Upper lobe of left lung (tissue), 6 donors: ENCODE results near the gene PWWP2B. TPM values are rescaled to one million over a fixed set of nuclear protein-coding genes. Genes with fewer than 3 reads are reported as not detected.

Experiments used
- ATAC-seq, 2 donors: fragments of 200-7000 bp; cut with Tn5 transposase; one replicate each; pipeline ENCODE4 v1.9.1; 2022; ENCODE audit warnings: mild to moderate bottlenecking in 2 of 2, moderate library complexity in 2 of 2; ENCODE audit not compliant: low FRiP score in 2 of 2
- DNase-seq, 2 donors: peaks; one replicate each; pipeline ENCODE4 v3.0.0-alpha.2; 2019 to 2020
- H3K27ac ChIP-seq, 4 donors: fragments of 200-600 bp; sonication (generic); one replicate each; pipeline ENCODE4 v1.5.1; 2016 to 2019
- H3K27me3 ChIP-seq, 4 donors: fragments of 200-600 bp; sonication (generic); one replicate each; pipeline ENCODE4 v1.5.1; 2017 to 2019
- H3K36me3 ChIP-seq, 4 donors: fragments of 200-600 bp; sonication (generic); one replicate each; pipeline ENCODE4 v1.5.1; 2016 to 2019
- H3K4me1 ChIP-seq, 4 donors: fragments of 200-600 bp; sonication (generic); one replicate each; pipeline ENCODE4 v1.5.1; 2018 to 2019
- H3K4me3 ChIP-seq, 4 donors: fragments of 200-600 bp; sonication (generic); one replicate each; pipeline ENCODE4 v1.5.1; 2017 to 2019; ENCODE audit warnings: mild to moderate bottlenecking in 2 of 4, moderate library complexity in 1 of 4
- H3K9me3 ChIP-seq, 4 donors: fragments of 200-600 bp; sonication (generic); one replicate each; pipeline ENCODE4 v1.5.1; 2018 to 2019
- CTCF ChIP-seq, 6 experiments: fragments of 450-650 bp in 4 of 6; fragments of 200-600 bp in 2 of 6; sonication (generic) in 2 of 6; IDR thresholded peaks; one replicate each; pipeline ENCODE4 v1.5.1; 2016 to 2019; ENCODE audit warnings: antibody characterized with exemption in 6 of 6
- EP300 ChIP-seq, 4 donors: sonication (generic); formaldehyde crosslinking; IDR thresholded peaks; one replicate each; pipeline ENCODE4 v1.5.1; 2017; ENCODE audit warnings: antibody characterized with exemption in 4 of 4, control low read depth in 2 of 4
- POLR2A ChIP-seq, 4 donors: fragments of 450-650 bp; IDR thresholded peaks; one replicate each; pipeline ENCODE4 v1.5.1; 2016 to 2017; ENCODE audit warnings: antibody characterized with exemption in 4 of 4, mild to moderate bottlenecking in 2 of 4
- POLR2AphosphoS5 ChIP-seq, 2 donors: sonication (generic); formaldehyde crosslinking; IDR thresholded peaks; one replicate each; pipeline ENCODE4 v1.5.1; 2017; ENCODE audit warnings: antibody characterized with exemption in 2 of 2
- WGBS, 2 donors: methylation state at CpG; one replicate each; pipeline ENCODE4 v1.1.5; 2017 to 2018; 5-methylcytosine and 5-hydroxymethylcytosine counted together
- total RNA-seq, 6 donors: library from RNA; depleted of rRNA in 4 of 6; stranded (reverse); fragments of >200 nt in 4 of 6; gene quantifications; one replicate each; pipeline versions ENCODE4 v1.1.0 to v1.2.1, GENCODE V29; 2016 to 2021
- donor health status: DM: no; HTN: no; CAD: no; lungs with moderate emphysema.
- donor health status: DM: no; HTN: yes; CAD: no; lungs with severe emphysema.

The PWWP2B gene
- total RNA-seq, 6 donors from 2014 or later, result 20.2 to 54.4 (median 32.9) TPM

GRCh38 chr10:132366006-132366405 is 31.0 kb upstream of the PWWP2B start:
- WGBS, 2 donors, result 94 to 95% methylated on average over 8 of the region's 8 CpGs
- ATAC-seq (no peak), DNase-seq (peak in 1 of 2 donors; percentile 5)
- no peak overlapping the region for H3K27ac ChIP-seq
- no peaks in the 10 kb centered on the region for H3K9me3 ChIP-seq
- no peaks in the 10 kb centered on the region for H3K27me3 ChIP-seq
- no peaks in the 10 kb centered on the region for H3K4me1 ChIP-seq
- no peak overlapping the region for H3K4me3 ChIP-seq
- peaks cover 0 to 27% (median 9%) of the 10 kb centered on the region in 4 donors for H3K36me3 ChIP-seq
- TF ChIP-seq EP300 (IDR thresholded peaks at IDR 0.05) (no peak), POLR2AphosphoS5 (IDR thresholded peaks at IDR 0.05) (no peak), CTCF (IDR thresholded peaks at IDR 0.05) (no peak)

- no peaks in the 10 kb centered on the region for H3K27me3 ChIP-seq
- TF ChIP-seq CTCF (IDR thresholded peaks at IDR 0.05) (no peak), POLR2A (IDR thresholded peaks at IDR 0.05) (no peak), POLR2AphosphoS5 (IDR thresholded peaks at IDR 0.05) (no peak), EP300 (IDR thresholded peaks at IDR 0.05) (no peak)
- ATAC-seq, result no peak
- H3K9me3 ChIP-seq, result no peaks in the 10 kb centered on the region
- peak in 1 of 2 donors; percentile 5 for DNase-seq
- H3K27ac ChIP-seq, result no peak overlapping the region
- peaks cover 0 to 27% (median 9%) of the 10 kb centered on the region in 4 donors for H3K36me3 ChIP-seq
- 70 to 75% methylated on average over 4 to 9 of the region's 9 CpGs for WGBS, 2 donors
- H3K4me3 ChIP-seq, result no peak overlapping the region
- no peaks in the 10 kb centered on the region for H3K4me1 ChIP-seq
Observed at GRCh38 chr10:132366499-132366898, 30.5 kb upstream of the PWWP2B start.

- ATAC-seq (no peak), DNase-seq (no peak)
- Histone ChIP-seq H3K36me3 (peaks cover 0 to 24% (median 9%) of the 10 kb centered on the region in 4 donors), H3K27me3 (no peaks in the 10 kb centered on the region), H3K4me3 (no peak overlapping the region), H3K4me1 (no peaks in the 10 kb centered on the region), H3K27ac (no peak overlapping the region), H3K9me3 (no peaks in the 10 kb centered on the region)
- TF ChIP-seq POLR2A (IDR thresholded peaks at IDR 0.05) (no peak), EP300 (IDR thresholded peaks at IDR 0.05) (no peak), CTCF (IDR thresholded peaks at IDR 0.05) (no peak), POLR2AphosphoS5 (IDR thresholded peaks at IDR 0.05) (no peak)
- WGBS, 2 donors, result 73 to 93% methylated on average over 4 of the region's 4 CpGs
Observed at GRCh38 chr10:132368391-132368790, 28.6 kb upstream of the PWWP2B start.

DNA sequence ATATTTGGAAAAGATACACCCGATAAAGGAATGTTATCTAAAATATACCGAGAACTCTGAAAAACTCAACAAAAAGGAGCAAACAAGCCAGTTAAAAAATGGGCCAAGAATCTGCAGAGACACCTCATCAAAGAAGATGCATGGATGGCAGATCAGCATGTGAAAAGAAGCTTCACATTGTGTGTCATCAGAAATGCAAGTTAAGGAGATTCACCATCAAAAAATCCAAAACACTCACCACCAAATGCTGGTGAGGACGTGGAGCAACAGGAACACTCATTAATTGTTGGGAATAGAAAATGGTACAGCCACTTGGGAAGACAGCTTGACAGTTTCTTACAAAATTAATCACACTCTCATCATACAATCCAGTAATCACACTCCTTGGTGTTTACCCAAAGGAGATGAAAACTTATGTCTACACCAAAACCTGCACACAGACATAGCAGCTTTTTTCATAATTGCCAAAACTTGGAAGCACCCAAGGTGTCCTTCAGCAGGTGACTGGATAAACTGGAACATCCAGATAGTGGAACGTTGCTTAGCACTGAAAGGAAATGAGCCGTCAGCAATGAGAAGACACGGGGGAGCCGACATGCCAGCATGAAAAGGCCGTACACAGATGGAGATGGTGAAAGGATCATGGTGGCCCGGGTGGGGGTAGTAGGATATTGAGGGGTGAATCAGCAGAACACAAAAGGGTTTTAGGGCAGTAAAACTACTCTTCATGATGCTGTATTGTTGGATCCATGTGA is 27.9 kb upstream of the PWWP2B start:
- peaks cover 0 to 24% (median 9%) of the 10 kb centered on the region in 4 donors for H3K36me3 ChIP-seq
- no peaks in the 10 kb centered on the region for H3K9me3 ChIP-seq
- H3K27ac ChIP-seq, result no peak overlapping the region
- TF ChIP-seq POLR2A (IDR thresholded peaks at IDR 0.05) (no peak), POLR2AphosphoS5 (IDR thresholded peaks at IDR 0.05) (no peak), EP300 (IDR thresholded peaks at IDR 0.05) (no peak), CTCF (IDR thresholded peaks at IDR 0.05) (no peak)
- H3K4me3 ChIP-seq, result no peak overlapping the region
- WGBS, 2 donors, result 70 to 74% methylated on average over 9 of the region's 9 CpGs
- no peak for ATAC-seq
- H3K27me3 ChIP-seq, result no peaks in the 10 kb centered on the region
- DNase-seq, result no peak
- no peaks in the 10 kb centered on the region for H3K4me1 ChIP-seq
